ENCODE data around the gene IL21R. TPM values are rescaled to one million over a fixed set of nuclear protein-coding genes. Genes with fewer than 3 reads are reported as not detected.

Gene IL21R
- total RNA-seq: 0.07 TPM in 1 of 2 replicates, not detected in the other

DNA sequence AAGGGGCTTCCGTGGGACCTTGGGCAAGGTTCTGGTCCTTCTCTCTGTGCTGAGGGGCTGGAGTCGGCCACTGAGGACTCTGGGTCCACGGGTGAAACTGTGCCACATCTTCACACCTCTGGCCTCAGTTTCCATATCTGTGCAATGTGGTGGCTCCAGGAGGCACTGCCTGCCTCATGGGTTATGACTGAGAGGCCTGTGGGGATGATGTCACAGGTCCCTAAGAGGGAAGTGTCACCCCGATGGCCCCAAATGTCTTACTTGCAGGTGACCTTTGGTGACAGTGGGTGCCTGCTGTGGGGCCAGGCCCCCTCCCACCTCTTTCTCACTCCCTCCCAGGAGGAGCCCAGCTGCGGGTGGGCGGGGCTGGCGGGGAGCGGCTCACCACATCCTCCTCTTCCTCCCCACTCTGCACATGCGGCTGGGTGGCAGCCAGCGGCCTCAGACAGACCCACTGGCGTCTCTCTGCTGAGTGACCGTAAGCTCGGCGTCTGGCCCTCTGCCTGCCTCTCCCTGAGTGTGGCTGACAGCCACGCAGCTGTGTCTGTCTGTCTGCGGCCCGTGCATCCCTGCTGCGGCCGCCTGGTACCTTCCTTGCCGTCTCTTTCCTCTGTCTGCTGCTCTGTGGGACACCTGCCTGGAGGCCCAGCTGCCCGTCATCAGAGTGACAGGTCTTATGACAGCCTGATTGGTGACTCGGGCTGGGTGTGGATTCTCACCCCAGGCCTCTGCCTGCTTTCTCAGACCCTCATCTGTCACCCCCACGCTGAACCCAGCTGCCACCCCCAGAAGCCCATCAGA lies at the start of gene IL21R:
IL21R (plus strand) TSS at position 407 of the 801 bp plus-strand sequence. CDS start 27,898 bp downstream, outside the sequence.

Other genes with a start within 250 kb of the IL21R start
- 3.2 and 4.3 TPM in 2 replicates for gene KDM8, start 198.6 kb upstream of the IL21R start, total RNA-seq
- gene NSMCE1, start 133.4 kb upstream of the IL21R start, total RNA-seq: 41.0 and 50.9 TPM in 2 replicates
- 34.2 and 40.8 TPM in 2 replicates for gene IL4R, start 88.2 kb upstream of the IL21R start, total RNA-seq
- gene GTF3C1, start 147.7 kb downstream of the IL21R start, total RNA-seq: 84.4 and 91.2 TPM in 2 replicates
- 27.9 and 28.6 TPM in 2 replicates for gene KATNIP, start 148.0 kb downstream of the IL21R start, total RNA-seq